C4-2B (cell line): ENCODE measurements around the gene ETV5.

Experiments
- CTCF ChIP-seq: fragments of 450-650 bp; conservative IDR thresholded peaks from 2 replicates; pipeline ENCODE4 v1.5.1; 2017; ENCODE audit warnings: mild to moderate bottlenecking
- ZFX ChIP-seq: fragments of 450-650 bp; IDR thresholded peaks from 2 replicates; pipeline ENCODE4 v1.6.1; 2017

GRCh38 chr3:186127463-186127862 lies 18.6 kb upstream of the ETV5 start:
- TF ChIP-seq CTCF (no peak), ZFX (no peak)
